Sigmoid colon (tissue), 7 donors: ENCODE measurements around the gene SYNDIG1L. TPM values are rescaled to one million over a fixed set of nuclear protein-coding genes. Genes with fewer than 3 reads are reported as not detected.

ENCODE experiments used
- DNase-seq: peaks from one replicate; pipeline ENCODE4 v3.0.0-alpha.2; 2019
- H3K27ac ChIP-seq, 4 donors: fragments of 200-600 bp; sonication (generic); one replicate each; pipeline ENCODE4 v1.5.1; 2016 to 2019; ENCODE audit warnings: mild to moderate bottlenecking in 1 of 4
- H3K27me3 ChIP-seq, 3 donors: fragments of 200-600 bp; sonication (generic); one replicate each; pipeline ENCODE4 v1.5.1; 2019; ENCODE audit warnings: mild to moderate bottlenecking in 1 of 3
- H3K36me3 ChIP-seq, 4 donors: fragments of 200-600 bp; sonication (generic); one replicate each; pipeline ENCODE4 v1.5.1; 2016 to 2019
- H3K4me1 ChIP-seq, 4 donors: fragments of 200-600 bp; sonication (generic); one replicate each; pipeline ENCODE4 v1.5.1; 2017 to 2019
- H3K4me3 ChIP-seq, 4 donors: fragments of 200-600 bp; sonication (generic); one replicate each; pipeline ENCODE4 v1.5.1; 2017 to 2019; ENCODE audit warnings: mild to moderate bottlenecking in 2 of 4, moderate library complexity in 1 of 4
- H3K9me3 ChIP-seq, 4 donors: fragments of 200-600 bp in 3 of 4; sonication (generic) in 3 of 4; one replicate each; pipeline versions ENCODE4 v1.5.1 to v1.6.1; 2013 to 2019
- EP300 ChIP-seq, 4 donors: sonication (generic); formaldehyde crosslinking; IDR thresholded peaks; one replicate each; pipeline ENCODE4 v1.6.1; 2017; ENCODE audit warnings: antibody characterized with exemption in 4 of 4
- POLR2A ChIP-seq, 2 donors: fragments of 450-650 bp; IDR thresholded peaks; one replicate each; pipeline ENCODE4 v1.6.1; 2016; ENCODE audit warnings: antibody characterized with exemption in 2 of 2, mild to moderate bottlenecking in 2 of 2, moderate library complexity in 2 of 2
- POLR2AphosphoS5 ChIP-seq, 4 donors: sonication (generic); formaldehyde crosslinking; IDR thresholded peaks; one replicate each; pipeline ENCODE4 v1.6.1; 2017; ENCODE audit warnings: antibody characterized with exemption in 4 of 4
- WGBS, 2 donors: extraction: QIAGEN DNeasy Blood & Tissue Kit; methylation state at CpG; one replicate each; pipeline ENCODE4 v1.1.7; 2013; 5-methylcytosine and 5-hydroxymethylcytosine counted together
- intact Hi-C: fragments of 100-400 bp; cut with DNase I; formaldehyde crosslinking; loops from one replicate; pipeline ENCODE4 v1.15.1; 2023
- polyA plus RNA-seq, 3 donors: library from polyadenylated mRNA; stranded (reverse); fragments of 200-250 nt; gene quantifications; one replicate each; pipeline ENCODE4 v1.2.3, GENCODE V29; 2013
- total RNA-seq, 4 donors: library from RNA; depleted of rRNA; stranded (reverse); fragments of >200 nt; gene quantifications; one replicate each; pipeline ENCODE4 v1.1.0, GENCODE V29; 2016
- TF ChIP-seq, protein P1 (sequence below), 4 experiments: fragments of 450-650 bp in 3 of 4; fragments of 200-600 bp in 1 of 4; IDR thresholded peaks; one replicate each; pipeline ENCODE4 v1.5.1; 2016 to 2019; ENCODE audit warnings: antibody characterized with exemption in 4 of 4, mild to moderate bottlenecking in 3 of 4, moderate library complexity in 2 of 4
- donor health status: healthy with polysubstance abuse.
- donor health status: Bipolar disorder and iron deficiency.
- donor health status: healthy.

Gene SYNDIG1L
- total and polyA plus RNA-seq, 7 donors, result under 0.01 to 1.7 (median 0.20) TPM; not detected in 4

DNA sequence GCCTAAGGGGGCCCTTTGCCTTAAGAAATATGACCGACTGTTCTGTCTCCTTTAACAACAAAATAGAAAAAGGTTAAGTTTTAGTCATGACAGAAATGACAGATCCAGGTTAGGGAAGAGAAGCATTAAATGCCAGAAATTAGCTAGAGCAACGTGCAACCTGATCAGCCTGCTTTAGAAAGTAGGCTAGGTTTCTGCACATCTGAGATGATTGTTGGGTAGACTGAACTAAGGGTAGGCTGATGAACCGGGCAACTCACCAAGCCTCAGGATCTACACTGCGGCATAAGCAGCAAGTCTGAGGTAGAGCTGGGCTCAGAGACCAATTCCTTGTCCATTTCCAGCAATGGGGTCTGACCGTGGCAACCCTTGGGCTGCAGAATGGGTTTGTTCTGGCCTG lies 37.7 kb upstream of the SYNDIG1L start:
- no peaks in the 10 kb centered on the region for H3K4me1 ChIP-seq
- no peaks in the 10 kb centered on the region for H3K9me3 ChIP-seq
- H3K4me3 ChIP-seq, result no peak overlapping the region
- H3K27me3 ChIP-seq, result no peaks in the 10 kb centered on the region
- no peak for DNase-seq
- no peak overlapping the region for H3K27ac ChIP-seq
- intact Hi-C loops, result no loop called here
- 86 to 87% methylated on average over 5 of the region's 5 CpGs for WGBS, 2 donors
- H3K36me3 ChIP-seq, result no peaks in the 10 kb centered on the region
- TF ChIP-seq, protein P1, sequence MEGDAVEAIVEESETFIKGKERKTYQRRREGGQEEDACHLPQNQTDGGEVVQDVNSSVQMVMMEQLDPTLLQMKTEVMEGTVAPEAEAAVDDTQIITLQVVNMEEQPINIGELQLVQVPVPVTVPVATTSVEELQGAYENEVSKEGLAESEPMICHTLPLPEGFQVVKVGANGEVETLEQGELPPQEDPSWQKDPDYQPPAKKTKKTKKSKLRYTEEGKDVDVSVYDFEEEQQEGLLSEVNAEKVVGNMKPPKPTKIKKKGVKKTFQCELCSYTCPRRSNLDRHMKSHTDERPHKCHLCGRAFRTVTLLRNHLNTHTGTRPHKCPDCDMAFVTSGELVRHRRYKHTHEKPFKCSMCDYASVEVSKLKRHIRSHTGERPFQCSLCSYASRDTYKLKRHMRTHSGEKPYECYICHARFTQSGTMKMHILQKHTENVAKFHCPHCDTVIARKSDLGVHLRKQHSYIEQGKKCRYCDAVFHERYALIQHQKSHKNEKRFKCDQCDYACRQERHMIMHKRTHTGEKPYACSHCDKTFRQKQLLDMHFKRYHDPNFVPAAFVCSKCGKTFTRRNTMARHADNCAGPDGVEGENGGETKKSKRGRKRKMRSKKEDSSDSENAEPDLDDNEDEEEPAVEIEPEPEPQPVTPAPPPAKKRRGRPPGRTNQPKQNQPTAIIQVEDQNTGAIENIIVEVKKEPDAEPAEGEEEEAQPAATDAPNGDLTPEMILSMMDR (IDR thresholded peaks at IDR 0.05), result no peak
- TF ChIP-seq EP300 (IDR thresholded peaks at IDR 0.05) (no peak), POLR2A (IDR thresholded peaks at IDR 0.05) (no peak), POLR2AphosphoS5 (IDR thresholded peaks at IDR 0.05) (no peak)

DNA sequence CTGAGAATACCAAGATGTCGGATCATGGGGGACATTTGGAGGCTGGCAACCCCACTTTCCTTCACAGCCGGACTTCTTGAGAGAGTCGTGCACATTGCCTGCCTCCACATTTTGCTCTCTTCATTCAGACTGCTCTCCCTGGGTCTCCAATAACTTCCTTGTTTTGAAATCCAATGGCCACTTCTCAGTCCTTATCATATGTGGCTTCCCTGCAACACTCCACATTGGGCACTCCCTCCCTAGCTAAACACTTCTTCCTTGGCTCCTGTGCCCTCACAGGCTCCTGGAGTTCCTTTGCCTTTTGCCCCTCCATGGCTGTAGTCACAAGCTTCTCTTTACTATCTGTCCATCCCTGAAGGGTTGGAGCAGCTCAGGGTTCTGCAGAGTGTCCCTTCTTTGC lies 37.0 kb upstream of the SYNDIG1L start:
- Histone ChIP-seq H3K36me3 (no peaks in the 10 kb centered on the region), H3K4me3 (no peak overlapping the region), H3K4me1 (no peaks in the 10 kb centered on the region), H3K27ac (no peak overlapping the region), H3K9me3 (no peaks in the 10 kb centered on the region), H3K27me3 (no peaks in the 10 kb centered on the region)
- intact Hi-C loops, result no loop called here
- no peak for DNase-seq
- 94 to 95% methylated on average over 3 of the region's 3 CpGs for WGBS, 2 donors
- TF ChIP-seq POLR2A (IDR thresholded peaks at IDR 0.05) (no peak), EP300 (IDR thresholded peaks at IDR 0.05) (no peak)

DNA sequence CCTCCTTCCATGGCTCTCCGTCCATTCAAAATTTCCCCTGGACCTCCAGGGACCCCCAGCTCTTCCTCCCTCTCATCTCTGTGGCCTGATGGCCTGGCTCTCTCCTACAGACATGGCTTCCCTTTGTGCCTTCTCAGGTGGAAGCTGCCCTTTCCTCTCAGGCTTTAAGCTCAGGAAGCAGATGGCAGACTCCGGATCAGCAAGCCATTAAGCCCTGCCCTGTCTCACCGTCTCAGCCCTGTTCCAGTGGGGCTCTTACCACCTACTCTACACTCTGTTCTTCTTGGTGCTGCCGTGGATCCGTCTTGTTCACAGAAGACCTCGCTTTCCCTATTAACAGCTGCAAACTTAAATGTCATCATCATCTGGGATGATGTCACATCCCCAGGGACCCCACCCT lies 34.0 kb upstream of the SYNDIG1L start:
- Histone ChIP-seq H3K4me3 (no peak overlapping the region), H3K9me3 (no peaks in the 10 kb centered on the region), H3K27me3 (no peaks in the 10 kb centered on the region), H3K4me1 (no peaks in the 10 kb centered on the region), H3K36me3 (no peaks in the 10 kb centered on the region), H3K27ac (no peak overlapping the region)
- no peak for DNase-seq
- WGBS, 2 donors, result 71 to 86% methylated on average over 6 of the region's 6 CpGs
- TF ChIP-seq, protein P1 (IDR thresholded peaks at IDR 0.05), result no peak
- TF ChIP-seq POLR2A (IDR thresholded peaks at IDR 0.05) (no peak), EP300 (IDR thresholded peaks at IDR 0.05) (no peak), POLR2AphosphoS5 (IDR thresholded peaks at IDR 0.05) (no peak)
- intact Hi-C loops, result no loop called here

DNA sequence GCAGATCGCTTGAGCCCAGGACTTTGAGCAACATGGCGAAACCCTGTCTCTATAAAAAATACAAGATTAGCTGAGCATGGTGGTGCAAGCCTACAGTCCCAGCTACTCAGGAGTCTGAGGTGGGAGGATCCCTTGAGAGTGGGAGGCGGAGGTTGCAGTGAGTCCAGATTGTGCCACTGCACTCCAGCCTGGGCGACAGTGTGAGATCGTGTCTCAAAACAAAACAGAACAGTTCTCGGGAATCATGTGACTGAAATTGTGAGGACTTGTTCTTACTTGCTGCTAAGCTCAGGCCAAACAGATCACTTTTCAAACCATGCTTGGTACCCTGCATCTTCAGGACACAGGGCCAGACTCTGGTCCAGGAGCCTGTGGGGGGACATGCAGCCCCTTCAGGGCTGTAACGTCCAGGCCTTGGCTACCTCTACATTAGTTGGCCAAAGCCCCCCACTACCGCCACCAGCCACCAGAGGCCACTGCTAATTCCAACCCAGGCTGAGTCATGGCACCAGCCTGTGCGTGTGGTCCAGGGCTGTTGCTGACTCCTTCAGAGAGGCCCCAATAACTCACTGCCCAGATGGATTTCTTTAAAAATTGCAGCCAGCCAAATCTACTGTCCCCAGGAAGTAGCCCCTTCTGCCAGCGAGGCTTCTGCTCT lies 33.4 kb upstream of the SYNDIG1L start:
- no peak for DNase-seq
- no peaks in the 10 kb centered on the region for H3K9me3 ChIP-seq
- 77 to 82% methylated on average over 10 of the region's 10 CpGs for WGBS, 2 donors
- H3K4me3 ChIP-seq, result no peak overlapping the region
- H3K27me3 ChIP-seq, result no peaks in the 10 kb centered on the region
- no peak overlapping the region for H3K27ac ChIP-seq
- H3K4me1 ChIP-seq, result no peaks in the 10 kb centered on the region
- intact Hi-C loops, result no loop called here
- TF ChIP-seq POLR2A (IDR thresholded peaks at IDR 0.05), result no peak
- TF ChIP-seq, protein P1 (IDR thresholded peaks at IDR 0.05), result peak in 1 of 4 experiments; percentile 23
- H3K36me3 ChIP-seq, result no peaks in the 10 kb centered on the region

DNA sequence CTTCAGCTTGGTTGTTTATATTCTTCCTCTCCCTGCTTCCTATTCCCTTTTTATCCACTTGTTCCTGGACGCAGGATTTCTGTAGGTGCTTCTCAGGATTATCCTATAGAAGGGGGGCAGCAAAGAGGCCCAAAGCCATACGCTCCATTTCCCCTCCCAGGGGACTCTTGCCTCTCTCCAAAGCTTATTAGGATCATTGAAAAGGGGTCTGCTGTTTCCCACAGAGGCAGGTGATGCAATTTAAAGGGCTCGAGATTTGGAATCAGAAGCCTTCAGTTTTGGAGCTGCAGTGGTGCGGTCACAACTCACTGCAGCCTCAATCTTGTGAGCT lies 31.5 kb upstream of the SYNDIG1L start:
- Histone ChIP-seq H3K4me3 (no peak overlapping the region), H3K36me3 (no peaks in the 10 kb centered on the region), H3K27me3 (no peaks in the 10 kb centered on the region), H3K27ac (no peak overlapping the region), H3K4me1 (no peaks in the 10 kb centered on the region), H3K9me3 (no peaks in the 10 kb centered on the region)
- no peak for TF ChIP-seq POLR2A (IDR thresholded peaks at IDR 0.05)
- no peak for TF ChIP-seq EP300 (IDR thresholded peaks at IDR 0.05)
- TF ChIP-seq, protein P1 (IDR thresholded peaks at IDR 0.05), result no peak
- no peak for TF ChIP-seq POLR2AphosphoS5 (IDR thresholded peaks at IDR 0.05)
- WGBS, 2 donors, result 79 to 86% methylated on average over 4 of the region's 4 CpGs
- intact Hi-C loops, result no loop called here
- DNase-seq, result no peak
